ENCODE data around the gene QKI.

QKI gene

DNA sequence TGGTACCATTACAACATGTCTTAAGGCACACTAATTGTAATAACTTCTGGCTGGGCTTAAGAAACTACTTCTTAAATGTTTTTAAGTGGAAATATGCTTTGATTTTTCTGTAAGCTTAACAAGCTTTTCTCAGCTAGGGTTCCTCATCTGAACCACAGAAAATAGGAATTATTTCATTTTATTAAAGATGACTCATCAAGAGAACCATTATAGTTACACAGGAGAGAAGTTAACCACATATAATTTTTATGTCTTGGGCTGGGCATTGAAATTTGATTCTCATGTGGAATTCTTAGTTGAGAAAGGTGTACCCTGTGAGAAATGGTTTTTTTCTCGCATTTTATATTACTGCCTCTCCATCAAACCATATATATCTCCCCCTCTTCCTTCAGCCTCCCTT lies 75.1 kb downstream of the QKI start:
- TF ChIP-seq, protein P1, sequence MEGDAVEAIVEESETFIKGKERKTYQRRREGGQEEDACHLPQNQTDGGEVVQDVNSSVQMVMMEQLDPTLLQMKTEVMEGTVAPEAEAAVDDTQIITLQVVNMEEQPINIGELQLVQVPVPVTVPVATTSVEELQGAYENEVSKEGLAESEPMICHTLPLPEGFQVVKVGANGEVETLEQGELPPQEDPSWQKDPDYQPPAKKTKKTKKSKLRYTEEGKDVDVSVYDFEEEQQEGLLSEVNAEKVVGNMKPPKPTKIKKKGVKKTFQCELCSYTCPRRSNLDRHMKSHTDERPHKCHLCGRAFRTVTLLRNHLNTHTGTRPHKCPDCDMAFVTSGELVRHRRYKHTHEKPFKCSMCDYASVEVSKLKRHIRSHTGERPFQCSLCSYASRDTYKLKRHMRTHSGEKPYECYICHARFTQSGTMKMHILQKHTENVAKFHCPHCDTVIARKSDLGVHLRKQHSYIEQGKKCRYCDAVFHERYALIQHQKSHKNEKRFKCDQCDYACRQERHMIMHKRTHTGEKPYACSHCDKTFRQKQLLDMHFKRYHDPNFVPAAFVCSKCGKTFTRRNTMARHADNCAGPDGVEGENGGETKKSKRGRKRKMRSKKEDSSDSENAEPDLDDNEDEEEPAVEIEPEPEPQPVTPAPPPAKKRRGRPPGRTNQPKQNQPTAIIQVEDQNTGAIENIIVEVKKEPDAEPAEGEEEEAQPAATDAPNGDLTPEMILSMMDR (IDR thresholded peaks at IDR 0.05; ENCODE audit: low read depth, low read length) = no peak
- no peak for DNase-seq (ENCODE audit: extremely low read depth, low read depth)

DNA sequence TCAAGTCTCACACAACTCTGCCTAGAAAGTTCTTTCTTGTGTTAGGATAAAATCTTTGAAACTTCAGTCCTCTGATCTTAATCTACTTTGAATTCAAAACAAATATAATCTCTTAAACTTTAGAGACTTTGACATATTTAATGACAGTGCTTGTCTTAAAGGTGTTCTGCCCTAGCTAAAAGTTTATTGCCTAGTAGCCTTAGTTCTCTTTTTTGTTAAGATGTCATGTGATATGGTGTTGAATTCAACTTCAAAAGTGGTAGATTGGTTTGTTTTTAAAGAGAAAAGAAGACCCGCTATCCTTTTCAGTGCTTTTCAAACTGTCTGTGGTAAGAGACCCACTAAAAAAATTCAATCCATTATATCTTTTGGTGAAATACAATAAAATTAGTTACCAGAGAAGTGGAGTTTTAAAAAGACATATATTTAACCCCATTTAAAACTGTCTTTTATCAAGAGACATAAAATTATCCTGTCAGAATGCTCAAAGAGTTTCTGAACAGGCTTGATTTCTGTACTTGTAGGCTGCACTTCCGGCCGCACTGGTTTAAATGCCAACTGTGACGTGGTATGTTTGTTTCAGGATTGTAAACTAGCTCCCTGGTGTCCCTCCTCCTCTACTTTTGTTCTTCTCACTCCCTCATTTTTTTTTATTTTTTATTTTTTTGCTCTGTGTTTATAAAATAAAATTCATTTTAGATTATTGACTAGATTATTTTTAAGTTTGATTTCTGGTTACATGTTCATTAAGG lies 76.5 kb downstream of the QKI start:
- TF ChIP-seq, protein P1 (IDR thresholded peaks at IDR 0.05; ENCODE audit: low read depth, low read length) = no peak
- no peak for DNase-seq (ENCODE audit: extremely low read depth, low read depth)

DNA sequence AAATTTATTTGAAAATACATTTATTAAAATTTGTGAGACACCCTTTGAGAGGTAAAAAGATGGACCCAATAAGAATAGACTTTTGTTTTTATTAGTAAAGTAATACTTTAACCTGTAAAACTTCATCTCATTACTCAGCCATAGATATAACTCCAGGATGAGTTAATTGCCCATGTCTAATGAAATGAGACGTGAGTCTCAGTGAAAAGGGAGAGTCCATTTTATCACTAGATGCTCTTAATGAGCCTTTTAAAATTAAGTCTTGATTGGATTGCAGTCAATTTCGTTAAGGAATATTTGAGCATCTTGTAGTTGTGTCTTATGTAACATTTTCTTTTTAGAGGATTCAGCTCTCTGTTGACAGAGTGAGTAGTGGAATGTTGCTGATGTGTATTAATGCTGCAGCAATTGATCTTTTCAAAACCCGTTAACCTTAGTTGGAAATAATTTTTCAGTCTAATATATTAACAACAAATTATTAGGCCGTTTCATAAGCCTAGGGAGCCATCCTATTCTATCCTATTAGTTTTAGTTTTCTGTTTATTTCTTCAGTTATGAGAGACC lies 77.3 kb downstream of the QKI start:
- TF ChIP-seq, protein P1 (IDR thresholded peaks at IDR 0.05; ENCODE audit: low read depth, low read length) = no peak
- DNase-seq (ENCODE audit: extremely low read depth, low read depth) = no peak

DNA sequence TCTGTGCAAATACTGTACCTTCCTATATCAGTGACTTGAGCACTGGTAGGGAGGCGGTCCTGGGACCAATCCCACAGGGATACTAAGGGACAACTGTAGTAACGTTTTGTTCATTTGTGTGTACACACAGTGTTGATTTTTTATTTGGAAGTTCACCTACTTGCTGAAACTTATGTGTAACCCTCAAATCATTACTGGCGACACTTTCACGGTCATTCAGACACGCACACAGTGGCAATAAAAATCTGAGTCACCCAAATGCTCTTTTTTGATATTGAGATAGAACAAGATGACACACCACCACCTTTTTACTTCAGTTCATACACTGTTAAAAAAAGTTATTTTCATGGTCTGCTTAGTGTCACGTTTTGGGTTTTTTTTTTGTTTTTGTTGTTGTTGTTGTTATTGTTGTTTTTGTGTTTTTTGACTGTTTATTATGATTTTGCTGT lies 79.8 kb downstream of the QKI start:
- DNase-seq (ENCODE audit: extremely low read depth, low read depth) = no peak
- TF ChIP-seq, protein P1 (IDR thresholded peaks at IDR 0.05; ENCODE audit: low read depth, low read length) = no peak

DNA sequence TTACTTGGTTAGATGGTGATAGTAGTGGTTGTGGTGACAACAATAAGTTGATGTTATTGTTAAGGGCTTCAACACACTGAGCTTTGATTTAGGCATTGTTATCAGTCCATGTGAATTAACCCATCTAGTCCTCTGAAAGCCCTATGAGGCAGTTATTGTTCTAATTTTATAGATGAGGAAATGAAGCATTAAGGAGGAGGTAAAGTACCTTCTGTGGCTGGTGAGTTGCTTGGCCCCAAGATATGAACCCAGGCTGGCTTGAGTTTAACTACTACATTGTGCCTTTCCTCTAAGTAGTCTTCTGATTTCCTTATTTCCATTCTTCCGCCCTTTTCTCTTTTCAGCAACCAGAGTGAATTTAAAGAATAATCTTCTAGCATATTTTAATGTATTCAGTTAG lies 81.7 kb downstream of the QKI start:
- TF ChIP-seq, protein P1 (IDR thresholded peaks at IDR 0.05; ENCODE audit: low read depth, low read length) = no peak
- no peak for DNase-seq (ENCODE audit: extremely low read depth, low read depth)

DNA sequence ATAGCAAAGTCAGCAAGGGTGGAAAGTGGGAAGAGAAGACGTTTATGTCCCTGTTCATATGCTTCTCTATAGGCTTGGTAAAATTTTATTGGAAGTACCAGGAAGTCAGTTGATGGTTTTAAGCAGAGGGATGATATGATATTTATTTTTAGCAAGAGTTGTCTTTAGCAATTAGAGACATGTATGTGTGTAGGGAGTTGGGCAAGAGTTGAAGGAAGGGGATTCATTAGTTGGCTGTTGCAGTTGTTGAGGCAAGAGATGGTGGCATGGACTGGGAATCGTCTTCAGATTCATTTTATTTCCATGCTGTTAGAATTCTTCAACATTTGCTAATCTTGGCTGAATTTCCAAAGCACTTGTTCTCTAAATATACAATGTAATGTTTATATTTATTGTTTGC lies 85.6 kb downstream of the QKI start:
- DNase-seq (ENCODE audit: extremely low read depth, low read depth) = no peak
- TF ChIP-seq, protein P1 (IDR thresholded peaks at IDR 0.05; ENCODE audit: low read depth, low read length) = no peak

DNA sequence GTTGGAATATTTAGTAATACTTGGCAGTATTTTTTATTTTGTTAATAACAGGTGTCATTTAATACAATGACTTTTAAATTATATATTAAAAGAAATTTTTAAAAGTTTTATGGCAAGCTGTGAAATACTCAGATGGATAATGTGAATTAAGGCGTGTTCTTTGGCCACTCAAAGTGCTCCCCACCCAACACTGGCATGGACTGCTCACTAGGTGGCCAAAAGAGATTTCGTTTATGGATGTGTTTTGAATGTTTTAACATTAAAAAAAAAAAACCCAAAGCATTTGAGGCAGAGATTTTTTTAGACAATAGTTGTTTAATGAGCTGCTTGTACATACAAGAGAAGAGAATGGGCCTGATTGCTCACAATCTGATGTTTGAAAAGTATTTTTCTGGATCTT lies 86.5 kb downstream of the QKI start:
- TF ChIP-seq, protein P1 (IDR thresholded peaks at IDR 0.05; ENCODE audit: low read depth, low read length) = no peak
- no peak for DNase-seq (ENCODE audit: extremely low read depth, low read depth)
